GM23248 (cell line): ENCODE results near the gene TXNL4A. TPM values are rescaled to one million over a fixed set of nuclear protein-coding genes. Genes with fewer than 3 reads are reported as not detected.

Experiments used
- DNase-seq: peaks from one replicate; pipeline ENCODE4 v3.0.0-alpha.2; 2015
- H2AFZ ChIP-seq: fragments of 200-600 bp; sonication (generic); 2 replicates; pipeline ENCODE4 v1.6.1; 2016; ENCODE audit warnings: antibody characterized with exemption
- H3F3A ChIP-seq: fragments of 200-600 bp; sonication (generic); 2 replicates; pipeline ENCODE4 v1.6.1; 2016; ENCODE audit warnings: mild to moderate bottlenecking, antibody characterized with exemption, mixed run types; ENCODE audit not compliant: insufficient read depth
- H3K27ac ChIP-seq: fragments of 200-600 bp; sonication (generic); 2 replicates; pipeline ENCODE4 v1.5.1; 2016; ENCODE audit warnings: mild to moderate bottlenecking
- H3K27me3 ChIP-seq: fragments of 200-600 bp; sonication (generic); replicated peaks from 2 replicates; pipeline ENCODE4 v1.6.1; 2016; ENCODE audit warnings: mild to moderate bottlenecking; ENCODE audit not compliant: insufficient read depth
- H3K36me3 ChIP-seq: fragments of 200-600 bp; sonication (generic); 2 replicates; pipeline ENCODE4 v1.6.1; 2016; ENCODE audit warnings: low read depth, mild to moderate bottlenecking
- H3K4me1 ChIP-seq: fragments of 200-600 bp; sonication (generic); 2 replicates; pipeline ENCODE4 v1.6.1; 2016; ENCODE audit warnings: mild to moderate bottlenecking; ENCODE audit not compliant: insufficient read depth
- H3K4me2 ChIP-seq: fragments of 200-600 bp; sonication (generic); one replicate; pipeline ENCODE4 v1.6.1; 2016; ENCODE audit warnings: mild to moderate bottlenecking; ENCODE audit not compliant: unreplicated experiment
- H3K4me3 ChIP-seq: fragments of 200-600 bp; sonication (generic); 2 replicates; pipeline ENCODE4 v1.5.1; 2016; ENCODE audit warnings: mild to moderate bottlenecking
- H3K79me2 ChIP-seq: fragments of 200-600 bp; sonication (generic); 2 replicates; pipeline ENCODE4 v1.6.1; 2016; ENCODE audit warnings: mild to moderate bottlenecking; ENCODE audit not compliant: insufficient read depth
- H3K9ac ChIP-seq: fragments of 200-600 bp; sonication (generic); 2 replicates; pipeline ENCODE4 v1.6.1; 2016; ENCODE audit warnings: mild to moderate bottlenecking
- H3K9me2 ChIP-seq: fragments of 200-600 bp; sonication (generic); 2 replicates; pipeline ENCODE4 v1.6.1; 2016; ENCODE audit warnings: mixed run types, mild to moderate bottlenecking, moderate library complexity; ENCODE audit not compliant: insufficient read depth
- H3K9me3 ChIP-seq: fragments of 200-600 bp; sonication (generic); one replicate; pipeline ENCODE4 v1.6.1; 2017; ENCODE audit warnings: low read depth
- H4K20me1 ChIP-seq: fragments of 200-600 bp; sonication (generic); 2 replicates; pipeline ENCODE4 v1.6.0; 2016; ENCODE audit not compliant: insufficient read depth
- EZH2 ChIP-seq: fragments of 200-600 bp; sonication (generic); IDR thresholded peaks from 2 replicates; pipeline ENCODE4 v1.6.1; 2018; ENCODE audit warnings: antibody characterized with exemption, mild to moderate bottlenecking; ENCODE audit not compliant: insufficient read depth, poor library complexity, severe bottlenecking
- EZH2phosphoT487 ChIP-seq: fragments of 200-600 bp; sonication (generic); IDR thresholded peaks from 2 replicates; pipeline ENCODE4 v1.6.1; 2018; ENCODE audit warnings: antibody characterized with exemption, moderate library complexity, mild to moderate bottlenecking, low read depth; ENCODE audit not compliant: insufficient read depth
- WGBS, 2 experiments: methylation state at CpG; one replicate each; pipeline ENCODE4 v1.1.6; 2015 to 2017; ENCODE audit warnings: low lambda C conversion rate in 2 of 2, low coverage in 1 of 2; ENCODE audit errors: missing lambda C conversion rate in 2 of 2; 5-methylcytosine and 5-hydroxymethylcytosine counted together
- in situ Hi-C: fragments of 300-500 bp; cut with MboI; formaldehyde crosslinking; loops from 2 replicates; pipeline ENCODE4 v1.15.0; 2020
- polyA plus RNA-seq: library from polyadenylated mRNA; unstranded; fragments of >200 nt; fragmentation: Nextera tagmentation; extraction: Ambion mirVana; gene quantifications from 2 replicates; pipeline ENCODE4 v1.2.1, GENCODE V29; 2016
- total RNA-seq: library from RNA; depleted of rRNA; stranded (reverse); fragments of >200 nt; shearing (Covaris generic); gene quantifications from 2 replicates; pipeline ENCODE4 v1.2.3, GENCODE V29; 2014; rRNA removed

TXNL4A gene
- total and polyA plus RNA-seq, 2 experiments from 2014 or later: 17.4 to 192 TPM

DNA sequence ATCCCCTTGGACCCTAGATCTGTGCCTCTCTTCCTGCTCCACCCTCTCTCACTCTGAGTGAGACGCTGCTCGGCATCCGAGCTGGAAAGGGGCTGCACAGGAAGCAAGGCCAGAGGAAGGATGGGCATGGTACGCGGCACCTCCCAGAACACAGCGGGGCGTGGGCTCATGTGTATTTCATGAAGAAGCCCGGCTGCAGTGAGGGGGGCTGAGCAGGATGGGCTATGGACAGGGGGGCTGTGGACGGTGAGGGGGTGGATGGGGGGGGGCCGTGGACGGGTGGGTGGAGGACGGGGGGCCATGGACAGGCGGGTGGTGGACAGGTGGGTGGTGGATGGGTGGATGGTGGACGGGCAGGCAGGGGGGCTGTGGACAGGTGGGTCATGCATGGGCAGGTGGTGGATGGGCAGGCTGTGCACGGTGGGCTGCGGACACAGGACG lies 65.4 kb downstream of the TXNL4A start:
- TF ChIP-seq EZH2: no peak
- TF ChIP-seq EZH2phosphoT487: no peak
- Histone ChIP-seq H3K27ac (no peak overlapping the region), H3K9me3 (no peaks in the 10 kb centered on the region), H3K4me1 (no peaks in the 10 kb centered on the region), H3K79me2 (peaks cover 38% of the 10 kb centered on the region), H2AFZ (no peak overlapping the region), H3K4me3 (no peak overlapping the region), H3K9me2 (no peaks in the 10 kb centered on the region), H4K20me1 (no peaks in the 10 kb centered on the region), H3F3A (no peaks in the 10 kb centered on the region), H3K9ac (no peak overlapping the region), H3K36me3 (no peaks in the 10 kb centered on the region; the same call in 1 of the 2 replicates), H3K27me3 (no peaks in the 10 kb centered on the region), H3K4me2 (no peak overlapping the region)
- WGBS, 2 experiments: 91 to 95% methylated on average over 8 to 17 of the region's 17 CpGs
- in situ Hi-C loops: no loop called here
- DNase-seq: no peak

DNA sequence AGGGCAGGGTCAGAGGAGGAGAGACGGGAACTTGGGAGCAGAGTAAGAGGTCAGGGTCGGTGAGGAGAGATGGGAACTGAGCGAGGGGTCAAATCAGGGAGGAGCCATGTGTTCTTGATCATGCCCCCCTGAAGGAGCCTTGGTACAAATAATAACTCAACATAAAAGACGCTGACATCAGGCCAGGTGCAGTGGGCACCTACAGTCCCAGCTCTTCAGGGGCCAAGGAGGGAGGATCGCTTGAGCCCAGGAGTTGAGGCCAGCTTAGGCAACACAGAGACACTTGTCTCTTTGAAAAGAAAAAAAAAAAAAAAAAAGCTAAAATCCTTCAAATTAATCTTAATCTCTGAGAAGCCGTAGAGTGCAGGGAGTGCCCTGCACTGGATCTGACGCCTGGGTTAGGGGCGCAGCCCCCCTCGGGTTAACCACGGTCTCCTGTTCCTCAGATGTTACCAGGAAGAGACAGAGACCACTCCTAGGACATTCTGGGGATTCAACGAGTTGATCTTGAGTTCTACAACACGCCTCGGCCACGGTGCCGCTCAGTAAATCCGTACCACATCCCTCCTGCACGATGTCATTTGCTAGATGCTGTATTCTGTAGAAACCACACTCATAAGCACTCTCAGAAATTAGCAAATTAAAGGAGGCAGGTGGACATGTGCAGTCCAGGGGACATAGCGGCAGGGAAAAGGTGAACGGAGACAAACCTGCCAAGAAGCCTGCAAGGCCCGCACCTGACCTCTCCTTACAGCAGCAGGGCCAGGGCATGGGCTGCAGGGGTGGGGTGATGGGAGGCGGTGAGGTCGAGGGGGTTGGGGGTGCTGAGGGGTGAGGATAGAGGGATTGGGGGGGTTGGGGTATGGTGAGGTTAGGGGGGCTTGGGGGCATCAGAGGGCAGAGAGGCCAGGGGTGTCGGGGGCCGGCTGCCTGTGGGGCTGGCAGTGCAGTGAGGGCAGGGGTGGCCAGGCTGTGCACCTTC lies 66.1 kb downstream of the TXNL4A start:
- Histone ChIP-seq H3K36me3 (no peaks in the 10 kb centered on the region; the same call in 1 of the 2 replicates), H3K9ac (no peak overlapping the region), H3K4me2 (no peak overlapping the region), H3K9me3 (no peaks in the 10 kb centered on the region), H3K4me3 (no peak overlapping the region), H3K4me1 (no peaks in the 10 kb centered on the region), H3K27me3 (no peaks in the 10 kb centered on the region), H4K20me1 (no peaks in the 10 kb centered on the region), H3K9me2 (no peaks in the 10 kb centered on the region), H2AFZ (no peak overlapping the region), H3K27ac (no peak overlapping the region), H3K79me2 (peaks cover 30% of the 10 kb centered on the region), H3F3A (no peaks in the 10 kb centered on the region)
- no peak for TF ChIP-seq EZH2
- no peak for TF ChIP-seq EZH2phosphoT487
- no peak for DNase-seq
- in situ Hi-C loops: no loop called here
- 95 to 98% methylated on average over 21 to 24 of the region's 24 CpGs for WGBS, 2 experiments

Other genes starting within 250 kb of the TXNL4A start
- gene KCNG2, start 190.6 kb downstream of the TXNL4A start, total RNA-seq: not detected in 2 replicates
- gene KCNG2, start 190.6 kb downstream of the TXNL4A start, polyA plus RNA-seq: not detected in 2 replicates
- gene SLC66A2, start 36.9 kb downstream of the TXNL4A start, total RNA-seq: 67.0 and 85.5 TPM in 2 replicates
- 33.1 and 33.5 TPM in 2 replicates for gene SLC66A2, start 36.9 kb downstream of the TXNL4A start, polyA plus RNA-seq
- 6.8 and 17.8 TPM in 2 replicates for gene HSBP1L1, start 23.9 kb downstream of the TXNL4A start, total RNA-seq
- 27.0 and 28.7 TPM in 2 replicates for gene HSBP1L1, start 23.9 kb downstream of the TXNL4A start, polyA plus RNA-seq
- gene RBFA, start 45.9 kb upstream of the TXNL4A start, total RNA-seq: 23.4 and 28.2 TPM in 2 replicates
- 27.9 and 29.2 TPM in 2 replicates for gene RBFA, start 45.9 kb upstream of the TXNL4A start, polyA plus RNA-seq
- gene ADNP2, start 120.7 kb upstream of the TXNL4A start, total RNA-seq: 11.3 and 14.3 TPM in 2 replicates
- 3.5 and 3.7 TPM in 2 replicates for gene ADNP2, start 120.7 kb upstream of the TXNL4A start, polyA plus RNA-seq